ENCODE data around the gene ZCCHC14.
A peak's percentile ranks its signal among the peaks of the same experiment; 100 is the strongest.

The ZCCHC14 gene

DNA sequence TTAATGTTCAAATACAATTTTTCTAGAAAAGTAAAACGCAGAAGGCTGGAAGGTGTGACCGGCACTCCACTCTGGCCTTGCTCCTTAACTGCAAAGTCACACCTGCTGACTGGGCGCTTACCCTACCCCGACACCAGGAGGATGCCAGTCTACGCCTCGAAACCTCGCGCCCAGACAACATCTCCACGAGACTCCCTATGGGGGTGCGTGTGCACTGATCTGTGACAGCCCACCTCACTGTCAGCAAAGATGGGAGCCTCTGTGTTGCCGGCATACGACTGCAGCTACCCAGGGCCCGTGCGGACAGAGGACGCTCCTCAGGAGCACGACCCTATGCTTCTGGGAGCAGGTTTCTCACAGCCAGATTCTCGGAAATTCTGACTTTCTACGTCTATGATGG is 74.6 kb downstream of the ZCCHC14 start:
- TF ChIP-seq, protein P1, sequence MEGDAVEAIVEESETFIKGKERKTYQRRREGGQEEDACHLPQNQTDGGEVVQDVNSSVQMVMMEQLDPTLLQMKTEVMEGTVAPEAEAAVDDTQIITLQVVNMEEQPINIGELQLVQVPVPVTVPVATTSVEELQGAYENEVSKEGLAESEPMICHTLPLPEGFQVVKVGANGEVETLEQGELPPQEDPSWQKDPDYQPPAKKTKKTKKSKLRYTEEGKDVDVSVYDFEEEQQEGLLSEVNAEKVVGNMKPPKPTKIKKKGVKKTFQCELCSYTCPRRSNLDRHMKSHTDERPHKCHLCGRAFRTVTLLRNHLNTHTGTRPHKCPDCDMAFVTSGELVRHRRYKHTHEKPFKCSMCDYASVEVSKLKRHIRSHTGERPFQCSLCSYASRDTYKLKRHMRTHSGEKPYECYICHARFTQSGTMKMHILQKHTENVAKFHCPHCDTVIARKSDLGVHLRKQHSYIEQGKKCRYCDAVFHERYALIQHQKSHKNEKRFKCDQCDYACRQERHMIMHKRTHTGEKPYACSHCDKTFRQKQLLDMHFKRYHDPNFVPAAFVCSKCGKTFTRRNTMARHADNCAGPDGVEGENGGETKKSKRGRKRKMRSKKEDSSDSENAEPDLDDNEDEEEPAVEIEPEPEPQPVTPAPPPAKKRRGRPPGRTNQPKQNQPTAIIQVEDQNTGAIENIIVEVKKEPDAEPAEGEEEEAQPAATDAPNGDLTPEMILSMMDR (IDR thresholded peaks at IDR 0.05; ENCODE audit: low read depth, low read length, missing control alignments): no peak
- DNase-seq (ENCODE audit: low read depth): no peak
- H3K4me3 ChIP-seq (ENCODE audit: low read depth, low read length): no peak overlapping the region
- in situ Hi-C loops (cut with HindIII; ENCODE audit: low sequenced_read_pairs): loop anchor here (5.0 kb wide), 1 partner anchor 59 kb away; no protein-coding TSS in a partner anchor

DNA sequence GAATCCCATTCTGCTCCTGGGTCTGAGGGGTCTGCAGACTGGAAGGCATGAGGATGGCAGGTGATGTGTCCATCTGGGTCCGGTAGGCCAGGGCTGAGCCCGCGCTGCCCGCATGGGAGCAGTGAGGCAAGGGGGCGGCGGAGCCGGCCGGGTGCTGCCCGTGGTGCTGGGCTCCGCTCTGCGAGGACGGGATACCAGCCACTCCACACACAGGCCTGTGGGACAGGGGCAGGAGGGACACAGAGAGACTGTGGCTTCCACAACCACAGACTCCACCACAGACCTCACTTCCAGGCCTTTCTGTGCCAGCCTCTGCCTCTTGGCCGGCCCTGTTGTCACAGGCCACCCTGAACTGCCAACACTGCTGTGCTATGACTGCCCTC is 75.3 kb downstream of the ZCCHC14 start:
- no peak overlapping the region for H3K4me3 ChIP-seq (ENCODE audit: low read depth, low read length)

DNA sequence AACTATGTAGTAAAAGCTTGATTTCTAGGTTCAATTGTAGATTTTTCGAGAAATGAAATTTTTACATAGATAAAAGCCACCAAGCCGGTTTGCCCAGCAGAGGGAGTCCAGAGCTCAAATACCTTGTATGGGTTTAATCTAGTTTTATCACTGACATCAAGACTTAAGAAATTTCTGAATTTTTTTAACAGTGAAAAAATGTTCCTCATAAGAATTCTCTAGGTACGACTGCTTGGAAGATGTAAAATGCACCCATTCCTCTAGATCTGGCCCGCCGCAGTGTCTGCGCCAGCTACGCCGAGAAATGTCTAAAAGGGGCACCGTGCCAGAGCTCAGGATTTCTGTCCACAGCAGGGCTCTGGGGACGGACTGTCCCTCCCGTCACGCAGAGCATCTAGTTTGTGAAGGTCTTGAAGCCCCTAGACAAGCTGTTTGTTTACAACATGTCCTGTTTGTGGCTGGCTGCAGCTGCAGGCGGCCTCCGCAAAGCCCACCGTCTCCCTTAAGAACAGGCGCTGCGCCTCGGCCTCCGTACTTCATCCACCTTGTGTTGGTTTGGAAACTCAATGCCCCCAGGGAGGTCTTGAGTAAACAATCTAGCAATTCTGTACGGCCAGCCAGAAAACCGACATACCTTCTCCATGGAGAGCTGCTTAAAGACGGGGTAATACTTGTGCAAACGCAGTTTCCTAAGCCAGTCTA is 75.8 kb downstream of the ZCCHC14 start:
- H3K4me3 ChIP-seq (ENCODE audit: low read depth, low read length): no peak overlapping the region
- TF ChIP-seq, protein P1 (IDR thresholded peaks at IDR 0.05; ENCODE audit: low read depth, low read length, missing control alignments): peak; percentile 77
- DNase-seq (ENCODE audit: low read depth): peak; percentile 60
- in situ Hi-C loops (cut with HindIII; ENCODE audit: low sequenced_read_pairs): loop anchor here (5.0 kb wide), 1 partner anchor 60 kb away; no protein-coding TSS in a partner anchor

More for the DNA sequence above, 75.3 kb downstream of the ZCCHC14 start:
- TF ChIP-seq, protein P1 (IDR thresholded peaks at IDR 0.05; ENCODE audit: low read depth, low read length, missing control alignments): no peak
- in situ Hi-C loops (cut with HindIII; ENCODE audit: low sequenced_read_pairs): loop anchor here (5.0 kb wide), 1 partner anchor 60 kb away; no protein-coding TSS in a partner anchor
- no peak for DNase-seq (ENCODE audit: low read depth)

DNA sequence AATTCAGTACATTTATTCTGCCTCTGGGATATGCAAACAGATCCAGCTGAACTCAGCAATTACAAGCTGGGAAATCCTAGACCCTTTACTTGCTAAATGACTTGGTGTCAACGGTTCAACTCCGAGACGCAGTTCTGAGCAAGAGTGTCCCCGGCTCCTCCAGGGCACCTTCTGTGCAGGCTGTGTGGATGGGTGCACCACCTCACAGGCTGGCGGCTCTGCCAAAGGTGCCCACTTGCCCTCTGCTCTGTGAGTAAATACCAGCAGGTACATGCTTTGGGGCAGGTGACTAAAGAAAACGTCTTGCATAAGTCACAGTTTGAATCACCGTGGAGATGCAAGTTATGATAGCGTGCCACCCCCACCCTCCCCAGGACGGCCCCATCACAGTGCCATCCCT is 77.4 kb downstream of the ZCCHC14 start:
- DNase-seq (ENCODE audit: low read depth): no peak
- H3K4me3 ChIP-seq (ENCODE audit: low read depth, low read length): no peak overlapping the region
- in situ Hi-C loops (cut with HindIII; ENCODE audit: low sequenced_read_pairs): loop anchor here (5.0 kb wide), 1 partner anchor 62 kb away; no protein-coding TSS in a partner anchor
- TF ChIP-seq, protein P1 (IDR thresholded peaks at IDR 0.05; ENCODE audit: low read depth, low read length, missing control alignments): no peak

DNA sequence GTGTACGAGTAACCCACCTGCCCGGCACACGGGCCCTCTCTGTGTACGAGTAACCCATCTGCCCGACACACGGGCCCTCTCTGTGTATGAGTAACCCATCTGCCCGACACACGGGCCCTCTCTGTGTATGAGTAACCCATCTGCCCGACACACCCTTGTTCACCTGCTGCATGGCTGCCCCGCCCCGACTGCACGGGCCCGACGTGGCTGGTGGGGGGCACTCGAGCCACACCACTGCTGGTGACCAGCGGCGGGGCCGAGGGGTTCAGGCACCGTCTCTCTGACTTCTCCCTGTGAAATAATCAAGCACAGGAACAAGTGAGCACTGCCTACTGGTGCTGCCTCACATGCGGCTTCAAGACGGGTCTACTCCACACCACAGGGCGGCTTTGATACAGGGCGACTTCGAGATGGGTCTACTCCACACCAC is 78.6 kb downstream of the ZCCHC14 start:
- TF ChIP-seq, protein P1 (IDR thresholded peaks at IDR 0.05; ENCODE audit: low read depth, low read length, missing control alignments): no peak
- DNase-seq (ENCODE audit: low read depth): no peak
- no peak overlapping the region for H3K4me3 ChIP-seq (ENCODE audit: low read depth, low read length)
- in situ Hi-C loops (cut with HindIII; ENCODE audit: low sequenced_read_pairs): no loop called here

DNA sequence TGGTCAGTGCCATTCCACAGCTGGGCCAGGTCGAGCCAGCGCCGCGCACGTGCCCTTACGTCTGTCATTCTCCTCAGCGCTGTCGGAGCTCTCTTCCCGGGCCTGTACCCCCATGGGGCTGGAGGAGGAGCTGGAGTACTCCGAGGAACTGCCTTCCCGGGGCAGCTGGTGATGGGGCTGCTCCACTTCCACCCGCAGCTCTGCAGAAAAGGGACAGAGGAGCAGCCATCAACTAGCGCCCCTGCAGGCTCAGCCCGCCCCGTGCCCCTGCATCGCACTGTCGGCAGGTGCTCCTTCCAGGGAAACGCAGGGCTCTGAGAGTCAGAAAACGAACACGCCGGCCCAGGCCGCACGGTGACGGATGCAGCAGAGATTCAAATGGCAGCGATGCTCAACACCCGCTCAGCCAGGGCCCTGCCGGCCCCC is 79.8 kb downstream of the ZCCHC14 start:
- in situ Hi-C loops (cut with HindIII; ENCODE audit: low sequenced_read_pairs): no loop called here
- H3K4me3 ChIP-seq (ENCODE audit: low read depth, low read length): no peak overlapping the region
- no peak for DNase-seq (ENCODE audit: low read depth)
- TF ChIP-seq, protein P1 (IDR thresholded peaks at IDR 0.05; ENCODE audit: low read depth, low read length, missing control alignments): no peak
